ENCODE measurements around the gene BCL11B.

The BCL11B gene

GRCh38 chr14:99137001-99137700 is 134.8 kb downstream of the BCL11B start:
- ATAC-seq: no peak

GRCh38 chr14:99136401-99136800 is 135.6 kb downstream of the BCL11B start:
- ATAC-seq: no peak
- TF ChIP-seq ZNF8 (CRISPR knock-in tag; IDR thresholded peaks at IDR 0.05) (no peak), ZNF565 (CRISPR knock-in tag; conservative IDR thresholded peaks at IDR 0.05; ENCODE audit: low read depth) (no peak), SNAI2 (CRISPR knock-in tag; IDR thresholded peaks at IDR 0.05) (no peak), GLIS3 (CRISPR knock-in tag; IDR thresholded peaks at IDR 0.05) (no peak), ZC3H10 (CRISPR knock-in tag; IDR thresholded peaks at IDR 0.05) (no peak), BACH2 (CRISPR knock-in tag; IDR thresholded peaks at IDR 0.05; ENCODE audit: borderline replicate concordance) (no peak), CREB5 (CRISPR knock-in tag; IDR thresholded peaks at IDR 0.05; ENCODE audit: low read depth) (no peak), ZFP30 (CRISPR knock-in tag; IDR thresholded peaks at IDR 0.05) (no peak), PATZ1 (CRISPR knock-in tag; IDR thresholded peaks at IDR 0.05; ENCODE audit: borderline replicate concordance) (no peak), TCF4 (CRISPR knock-in tag; IDR thresholded peaks at IDR 0.05; ENCODE audit: borderline replicate concordance) (no peak), CSDC2 (CRISPR knock-in tag; IDR thresholded peaks at IDR 0.05) (no peak), OSR1 (CRISPR knock-in tag; IDR thresholded peaks at IDR 0.05) (no peak), ISL1 (CRISPR knock-in tag; IDR thresholded peaks at IDR 0.05) (no peak), ESRRG (CRISPR knock-in tag; IDR thresholded peaks at IDR 0.05) (no peak), CSRNP3 (CRISPR knock-in tag; IDR thresholded peaks at IDR 0.05) (no peak), POU6F1 (CRISPR knock-in tag; IDR thresholded peaks at IDR 0.05; ENCODE audit: borderline replicate concordance, low read depth) (no peak), ARNTL (CRISPR knock-in tag; IDR thresholded peaks at IDR 0.05; ENCODE audit: borderline replicate concordance, low read depth) (no peak), TSHZ2 (CRISPR knock-in tag; IDR thresholded peaks at IDR 0.05) (no peak), PPARA (CRISPR knock-in tag; IDR thresholded peaks at IDR 0.05; ENCODE audit: borderline replicate concordance) (no peak), TOX (CRISPR knock-in tag; IDR thresholded peaks at IDR 0.05; ENCODE audit: borderline replicate concordance) (no peak)

More at GRCh38 chr14:99137001-99137700, 134.8 kb downstream of the BCL11B start:
- TF ChIP-seq ARNTL (CRISPR knock-in tag; IDR thresholded peaks at IDR 0.05; ENCODE audit: borderline replicate concordance, low read depth) (no peak), CREB5 (CRISPR knock-in tag; IDR thresholded peaks at IDR 0.05; ENCODE audit: low read depth) (no peak), BACH2 (CRISPR knock-in tag; IDR thresholded peaks at IDR 0.05; ENCODE audit: borderline replicate concordance) (no peak)
